Urinary bladder (tissue), 4 donors: ENCODE results near the gene SLC2A4RG. TPM values are rescaled to one million over a fixed set of nuclear protein-coding genes. Genes with fewer than 3 reads are reported as not detected.

Experiments
- DNase-seq: peaks from one replicate; pipeline ENCODE4 v3.0.0-alpha.2; 2015; ENCODE audit errors: extremely low spot score
- H3K27ac ChIP-seq: one replicate; pipeline ENCODE4 v1.5.1; 2013; ENCODE audit warnings: low read depth, mild to moderate bottlenecking, moderate library complexity
- H3K36me3 ChIP-seq: one replicate; pipeline ENCODE4 v1.6.1; 2013; ENCODE audit warnings: mild to moderate bottlenecking, moderate library complexity; ENCODE audit not compliant: insufficient read depth
- H3K4me1 ChIP-seq: one replicate; pipeline ENCODE4 v1.6.1; 2013; ENCODE audit warnings: mild to moderate bottlenecking, moderate library complexity; ENCODE audit not compliant: insufficient read depth
- H3K4me3 ChIP-seq: one replicate; pipeline ENCODE4 v1.5.1; 2013; ENCODE audit warnings: low read depth, low read length
- WGBS: extraction: QIAGEN DNeasy Blood & Tissue Kit; methylation state at CpG from one replicate; pipeline ENCODE4 v1.1.7; 2013; 5-methylcytosine and 5-hydroxymethylcytosine counted together
- polyA plus RNA-seq: library from polyadenylated mRNA; stranded (reverse); fragments of 200-250 nt; gene quantifications from one replicate; pipeline ENCODE4 v1.2.3, GENCODE V29; 2013
- total RNA-seq: library from RNA; depleted of rRNA; stranded (reverse); fragments of >200 nt; gene quantifications from one replicate; pipeline ENCODE4 v1.2.3, GENCODE V29; 2014
- donor health status: healthy with polysubstance abuse.
- donor health status: healthy.

The SLC2A4RG gene
- total and polyA plus RNA-seq, 2 donors = 8.6 to 106 TPM

DNA sequence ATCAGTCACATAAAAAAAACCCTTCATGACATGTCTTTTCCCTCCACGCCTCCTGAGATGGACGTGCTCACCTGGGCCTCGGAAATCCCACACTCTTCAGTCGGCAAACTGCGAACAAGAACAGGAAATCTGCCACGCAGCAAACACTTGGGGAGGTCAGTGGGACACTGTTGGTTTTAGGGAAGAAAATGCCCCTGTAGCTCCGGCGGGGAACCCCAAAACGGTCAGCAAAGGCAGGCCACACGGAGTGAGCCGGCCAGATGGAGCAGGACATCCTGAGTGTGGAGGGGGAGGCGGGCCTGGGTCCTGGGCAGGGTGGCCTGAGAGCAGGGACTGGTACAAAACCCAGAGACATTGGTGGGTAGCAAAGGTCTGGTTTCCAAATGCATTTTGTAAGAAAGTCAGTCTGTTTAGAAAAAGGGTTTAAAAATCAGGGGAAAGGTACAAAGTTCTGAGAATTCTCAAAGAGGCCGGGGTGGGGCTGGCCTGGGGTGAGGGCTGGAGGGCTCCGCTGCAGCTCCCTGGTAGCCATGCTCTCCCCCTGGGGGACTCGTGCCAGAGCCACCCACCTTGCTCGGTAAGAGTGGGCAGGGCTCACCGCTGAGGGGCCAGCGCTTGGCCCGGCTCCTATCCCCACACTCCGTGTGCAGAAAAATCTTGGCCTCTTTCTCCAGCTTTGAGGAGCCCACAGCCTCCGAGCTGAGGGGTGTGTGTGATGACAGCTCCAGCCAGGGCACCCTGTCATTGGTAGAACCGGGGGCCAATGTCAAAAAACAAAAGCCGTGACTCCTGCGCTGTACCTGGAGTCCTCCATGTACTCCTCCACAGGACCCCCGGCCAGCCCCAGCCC is 5.2 kb downstream of the SLC2A4RG start:
- DNase-seq = no peak
- WGBS = 77% methylated on average over 25 of the region's 25 CpGs
- Histone ChIP-seq H3K36me3 (no peaks in the 10 kb centered on the region), H3K4me3 (no peak overlapping the region), H3K4me1 (no peaks in the 10 kb centered on the region), H3K27ac (no peak overlapping the region)

DNA sequence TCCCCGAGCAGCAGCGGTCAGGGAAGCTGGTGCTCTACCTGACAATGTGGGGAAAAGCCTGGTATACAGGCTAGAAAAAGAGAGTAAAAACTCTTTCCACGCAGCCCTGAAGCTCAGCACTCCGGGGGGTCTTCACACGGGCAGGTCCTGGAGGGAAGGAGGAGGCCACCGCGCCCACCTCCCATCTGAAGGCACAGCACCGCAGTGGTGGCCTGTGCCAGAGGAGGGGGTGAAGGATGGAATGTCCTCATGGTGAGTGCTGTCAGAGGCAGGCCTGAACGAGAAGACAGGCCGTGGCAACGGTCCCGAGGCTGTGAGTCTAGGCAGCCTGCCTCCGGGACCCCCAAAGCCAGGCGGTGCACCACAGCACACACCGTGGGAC is 5.8 kb downstream of the SLC2A4RG start:
- Histone ChIP-seq H3K27ac (no peak overlapping the region), H3K36me3 (no peaks in the 10 kb centered on the region), H3K4me1 (no peaks in the 10 kb centered on the region), H3K4me3 (no peak overlapping the region)
- no peak for DNase-seq
- 78% methylated on average over 15 of the region's 15 CpGs for WGBS

DNA sequence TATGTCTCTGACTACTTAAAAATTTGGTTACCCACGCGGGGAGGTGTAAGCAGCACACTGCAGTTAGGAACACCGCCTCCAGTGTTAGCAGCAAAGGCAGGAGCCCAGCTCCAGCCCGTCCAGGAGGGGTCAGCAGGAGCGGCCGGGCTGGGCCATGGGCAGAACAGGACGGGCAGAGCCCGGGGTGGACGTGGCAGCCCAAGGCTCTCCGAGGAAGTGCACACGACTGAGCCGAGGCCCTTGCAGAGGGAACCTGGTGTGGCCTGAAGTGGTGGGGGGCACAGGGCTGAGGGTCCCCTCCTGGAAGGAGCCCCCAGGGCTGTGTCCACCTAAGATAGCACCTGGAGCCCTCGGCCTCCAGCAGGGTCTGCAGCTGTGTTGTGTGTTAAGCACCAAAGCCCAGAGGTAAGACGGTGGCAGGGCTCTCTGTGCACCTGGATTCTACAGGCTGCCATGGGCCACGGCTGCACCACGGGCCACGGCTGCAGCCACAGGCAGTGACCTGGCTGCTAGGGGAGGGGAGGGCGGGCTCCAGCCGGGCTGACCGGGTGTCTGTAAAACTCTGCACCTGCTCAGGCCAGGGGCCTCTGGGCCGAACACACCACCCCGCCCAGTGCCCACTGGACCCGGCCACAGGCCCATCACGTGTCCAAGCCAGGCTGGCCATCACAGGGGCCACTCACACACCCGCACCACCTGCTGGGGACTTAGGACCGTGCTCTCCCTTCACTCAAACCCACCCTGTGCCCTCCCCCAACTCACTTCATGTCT is 6.6 kb downstream of the SLC2A4RG start:
- no peak for DNase-seq
- Histone ChIP-seq H3K4me3 (no peak overlapping the region), H3K27ac (no peak overlapping the region), H3K4me1 (no peaks in the 10 kb centered on the region), H3K36me3 (no peaks in the 10 kb centered on the region)
- 89% methylated on average over 26 of the region's 26 CpGs for WGBS

DNA sequence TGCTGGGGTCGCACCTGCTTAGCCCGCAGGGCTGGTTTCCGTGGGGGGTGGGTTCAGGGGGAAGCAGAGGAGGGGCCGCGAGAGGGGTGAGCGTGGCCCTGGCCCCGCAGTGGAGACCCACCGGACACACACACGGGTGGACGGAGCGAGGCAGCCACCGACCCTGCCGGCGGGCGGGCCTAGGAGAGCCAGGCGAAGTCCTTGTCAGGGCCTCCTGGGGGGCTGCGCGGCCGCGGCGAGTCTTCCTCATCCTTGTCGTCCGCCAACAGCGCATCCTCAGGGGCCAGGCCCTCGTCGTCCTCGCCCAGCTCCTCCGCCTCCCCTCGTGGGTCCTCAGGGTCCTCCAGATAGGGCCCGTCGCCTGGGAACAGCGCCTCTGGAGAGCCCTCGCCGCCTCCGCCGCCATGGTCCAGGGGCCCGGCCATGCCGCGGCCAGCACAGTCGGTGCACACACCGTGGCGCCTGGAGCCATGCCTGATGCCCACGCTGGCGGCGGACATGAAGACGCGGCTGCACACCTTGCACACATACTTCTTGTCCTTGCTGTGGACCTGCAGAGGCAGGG is 7.3 kb downstream of the SLC2A4RG start:
- no peaks in the 10 kb centered on the region for H3K4me1 ChIP-seq
- no peaks in the 10 kb centered on the region for H3K36me3 ChIP-seq
- H3K4me3 ChIP-seq = no peak overlapping the region
- no peak for DNase-seq
- WGBS = 93% methylated on average over 47 of the region's 47 CpGs
- H3K27ac ChIP-seq = no peak overlapping the region

DNA sequence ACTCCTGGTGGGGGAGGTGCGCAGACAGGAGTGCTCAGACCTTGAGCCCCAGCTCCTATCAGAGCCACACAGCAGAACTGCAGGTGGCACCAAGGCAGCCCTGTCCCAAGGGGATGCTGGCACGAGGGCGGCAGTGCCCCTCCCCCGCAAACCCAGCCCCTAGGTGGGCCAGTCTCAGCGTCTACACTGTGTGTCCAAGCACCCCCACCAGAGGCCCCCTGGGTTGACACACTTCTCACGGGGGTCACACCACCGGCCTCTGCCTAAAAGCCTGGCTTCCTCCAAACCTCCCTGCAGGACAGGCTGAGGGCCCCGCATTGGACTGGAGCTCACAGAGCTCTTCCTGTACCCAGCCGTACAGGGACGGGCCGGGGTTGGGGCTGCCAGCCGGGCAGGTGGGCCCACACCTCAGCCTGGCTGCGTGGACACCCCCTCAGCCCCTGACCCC is 8.1 kb downstream of the SLC2A4RG start:
- 78% methylated on average over 13 of the region's 13 CpGs for WGBS
- Histone ChIP-seq H3K27ac (no peak overlapping the region), H3K4me1 (no peaks in the 10 kb centered on the region), H3K36me3 (no peaks in the 10 kb centered on the region), H3K4me3 (no peak overlapping the region)
- DNase-seq = no peak

DNA sequence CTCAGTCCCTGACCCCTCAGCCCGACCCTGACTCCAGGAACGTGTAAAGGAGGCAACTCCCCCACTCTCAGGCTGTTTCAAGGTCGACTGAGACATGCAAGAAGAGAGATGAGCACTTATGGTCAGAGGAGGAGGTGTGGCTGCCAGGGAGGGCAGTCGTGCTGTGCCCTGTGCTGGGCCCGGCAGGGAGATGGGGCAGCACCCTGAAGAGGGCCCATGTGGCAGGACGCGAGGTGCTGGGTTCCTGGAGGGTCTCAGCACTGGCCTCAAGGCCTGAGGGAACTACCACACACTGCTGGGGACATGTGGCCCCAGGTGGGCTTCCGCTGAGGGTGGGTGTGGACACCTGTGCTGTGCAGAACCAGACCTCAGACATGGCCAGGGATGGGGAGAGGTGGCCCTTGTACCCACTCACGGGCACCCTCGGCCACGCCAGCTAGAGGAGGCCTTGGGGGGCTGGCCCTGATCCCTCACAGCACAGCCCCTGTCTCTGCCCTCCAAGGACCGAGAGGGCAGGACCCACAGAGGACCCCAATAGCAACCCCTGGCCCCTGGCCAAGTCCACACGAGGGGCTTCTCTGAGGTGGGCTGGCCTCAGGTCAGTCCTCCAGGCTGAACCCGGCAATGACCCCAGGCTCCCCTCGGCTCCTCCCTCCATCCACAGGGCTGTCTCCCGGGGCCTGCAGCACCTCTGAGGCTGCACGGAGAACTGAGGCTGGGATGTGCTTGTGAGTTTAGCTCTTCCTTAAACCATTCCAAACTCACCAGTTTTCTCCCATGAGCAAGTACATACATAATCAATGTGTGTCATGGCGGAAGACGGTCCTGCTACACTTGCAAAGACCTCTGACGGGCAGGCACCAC is 8.7 kb downstream of the SLC2A4RG start:
- Histone ChIP-seq H3K36me3 (no peaks in the 10 kb centered on the region), H3K4me3 (no peak overlapping the region), H3K4me1 (no peaks in the 10 kb centered on the region), H3K27ac (no peak overlapping the region)
- 83% methylated on average over 20 of the region's 20 CpGs for WGBS
- DNase-seq = no peak

DNA sequence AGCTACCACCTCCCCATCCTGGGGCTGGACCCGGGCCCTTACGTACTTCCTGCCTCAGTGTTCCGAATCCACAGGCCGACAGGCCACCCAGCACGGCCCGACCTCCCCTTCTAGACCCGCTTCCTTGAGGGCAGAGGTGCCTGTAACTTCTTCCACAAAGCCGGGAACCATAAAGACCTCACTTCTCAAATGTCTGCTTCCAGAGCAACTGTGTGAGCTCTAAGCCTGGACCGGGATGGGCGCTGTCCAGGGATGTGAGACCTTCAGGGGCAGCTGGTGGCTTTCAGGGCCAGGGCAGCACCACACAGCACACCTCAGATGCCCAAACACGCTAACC is 9.3 kb downstream of the SLC2A4RG start:
- Histone ChIP-seq H3K4me3 (no peak overlapping the region), H3K4me1 (no peaks in the 10 kb centered on the region), H3K36me3 (no peaks in the 10 kb centered on the region), H3K27ac (no peak overlapping the region)
- DNase-seq = no peak
- 92% methylated on average over 11 of the region's 11 CpGs for WGBS

DNA sequence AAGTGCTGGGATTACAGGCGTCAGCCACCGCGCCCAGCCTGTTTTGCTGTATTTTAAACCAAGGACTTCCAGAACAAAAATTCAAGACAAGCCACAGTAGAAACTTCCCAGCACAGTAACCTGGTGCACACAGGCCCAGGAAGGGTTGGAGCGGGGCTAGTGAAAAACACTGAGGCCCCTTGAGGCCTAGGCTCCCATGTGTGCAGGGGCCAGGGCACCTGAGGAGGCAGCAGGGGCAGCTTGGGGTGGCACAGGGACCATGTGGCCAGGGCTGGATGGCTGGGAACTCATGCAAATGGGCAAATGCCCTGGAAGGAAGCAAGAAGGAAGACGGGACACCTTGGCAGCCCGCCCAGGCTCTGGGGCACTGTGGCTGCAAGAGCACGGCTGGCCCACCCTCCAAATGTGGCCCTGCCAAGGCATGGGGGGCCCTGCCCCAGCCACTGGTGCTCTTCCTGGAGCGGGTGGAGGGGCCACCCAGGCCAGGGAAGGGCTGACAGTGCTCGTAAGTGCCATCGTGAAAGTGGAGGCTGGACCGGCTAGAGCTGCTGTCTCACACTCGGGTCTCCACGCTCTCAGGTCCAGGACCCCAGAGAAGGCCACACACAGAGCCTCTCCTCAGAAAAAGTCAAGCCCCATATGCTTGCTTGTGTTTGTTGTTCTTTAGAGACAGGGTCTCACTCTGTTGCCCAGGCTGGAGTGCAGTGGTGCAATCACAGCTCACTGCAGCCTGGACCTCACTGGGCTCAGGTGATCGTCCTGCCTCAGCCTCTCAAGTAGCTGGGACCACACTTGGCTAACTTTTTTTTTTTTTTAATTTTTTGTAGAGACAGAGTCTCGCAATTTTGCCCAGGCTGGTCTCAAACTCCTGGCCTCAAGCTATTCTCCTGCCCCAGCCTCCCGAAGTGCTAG is 10.3 kb downstream of the SLC2A4RG start:
- Histone ChIP-seq H3K36me3 (no peaks in the 10 kb centered on the region), H3K4me3 (no peak overlapping the region), H3K4me1 (no peaks in the 10 kb centered on the region), H3K27ac (no peak overlapping the region)
- WGBS = 91% methylated on average over 16 of the region's 16 CpGs
- DNase-seq = no peak

DNA sequence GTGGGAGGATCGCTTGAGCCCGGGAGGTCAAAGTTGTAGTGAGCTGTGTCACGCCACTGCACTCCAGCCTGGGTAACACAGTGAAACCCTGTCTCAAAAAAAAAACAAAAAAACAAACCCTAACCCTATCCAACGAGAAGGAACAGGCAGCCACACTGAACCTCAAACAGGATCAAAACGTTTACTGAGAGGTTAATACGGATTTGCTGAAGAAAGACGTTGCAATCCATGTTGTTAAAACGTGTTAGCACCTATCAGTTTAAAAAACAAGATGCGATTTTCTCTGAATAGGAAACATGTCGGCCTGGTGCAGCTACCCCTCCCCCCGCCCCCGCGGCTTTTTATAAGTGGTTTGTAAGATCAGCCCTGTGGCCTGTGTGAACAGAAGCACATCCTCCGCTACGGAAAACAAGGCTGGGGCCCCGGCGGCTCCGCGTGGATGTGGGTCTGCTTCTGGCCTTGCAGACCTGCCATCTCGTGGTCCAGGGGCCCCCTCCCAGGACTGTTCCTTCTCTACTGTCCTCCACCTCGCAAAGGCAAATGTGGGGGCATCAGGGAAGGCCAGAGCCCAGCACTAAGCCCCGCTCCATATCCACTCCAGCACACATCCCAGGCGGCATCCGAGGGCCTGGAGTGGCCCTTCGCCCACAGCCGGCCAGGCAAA is 11.4 kb downstream of the SLC2A4RG start:
- no peak overlapping the region for H3K4me3 ChIP-seq
- no peak for DNase-seq
- H3K4me1 ChIP-seq = no peaks in the 10 kb centered on the region
- WGBS = 73% methylated on average over 26 of the region's 26 CpGs
- H3K27ac ChIP-seq = no peak overlapping the region
- H3K36me3 ChIP-seq = no peaks in the 10 kb centered on the region

DNA sequence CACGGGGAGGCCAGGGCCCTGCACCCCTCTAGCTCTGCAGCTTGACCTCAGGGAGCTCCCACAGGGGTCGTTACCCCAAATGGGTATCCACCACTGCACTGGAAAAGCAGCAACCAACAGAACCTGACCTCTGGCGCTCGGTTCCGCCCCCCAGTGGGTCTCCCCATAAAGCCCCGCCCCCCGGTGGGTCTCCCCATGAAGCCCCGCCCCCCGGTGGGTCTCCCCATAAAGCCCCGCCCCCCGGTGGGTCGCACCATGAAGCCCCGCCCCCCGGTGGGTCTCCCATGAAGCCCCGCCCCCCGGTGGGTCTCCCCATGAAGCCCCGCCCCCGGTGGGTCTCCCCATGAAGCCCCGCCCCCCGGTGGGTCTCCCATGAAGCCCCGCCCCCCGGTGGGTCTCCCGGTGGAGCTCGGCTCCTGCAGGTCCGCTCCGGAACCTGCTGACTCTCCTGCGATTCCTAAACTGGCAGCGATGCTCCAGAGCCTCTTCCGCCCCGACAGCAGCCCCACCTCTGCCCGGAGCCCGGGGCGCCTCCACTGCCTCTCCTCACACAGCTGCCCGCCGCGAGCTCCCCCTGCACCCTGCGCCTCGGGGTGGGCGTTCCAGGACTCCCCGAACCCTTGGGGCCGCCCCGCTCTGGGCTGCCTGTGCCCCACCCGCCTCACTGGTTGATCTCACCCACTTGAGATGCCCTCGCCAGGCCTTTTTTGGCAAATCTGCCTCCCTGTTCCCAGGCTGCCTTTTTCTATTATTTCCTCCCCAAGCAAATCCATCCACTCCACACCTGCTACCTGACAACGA is 12.1 kb downstream of the SLC2A4RG start:
- no peak for DNase-seq
- no peak overlapping the region for H3K27ac ChIP-seq
- H3K36me3 ChIP-seq = no peaks in the 10 kb centered on the region
- H3K4me1 ChIP-seq = no peaks in the 10 kb centered on the region
- WGBS = 80% methylated on average over 42 of the region's 45 CpGs
- H3K4me3 ChIP-seq = no peak overlapping the region

DNA sequence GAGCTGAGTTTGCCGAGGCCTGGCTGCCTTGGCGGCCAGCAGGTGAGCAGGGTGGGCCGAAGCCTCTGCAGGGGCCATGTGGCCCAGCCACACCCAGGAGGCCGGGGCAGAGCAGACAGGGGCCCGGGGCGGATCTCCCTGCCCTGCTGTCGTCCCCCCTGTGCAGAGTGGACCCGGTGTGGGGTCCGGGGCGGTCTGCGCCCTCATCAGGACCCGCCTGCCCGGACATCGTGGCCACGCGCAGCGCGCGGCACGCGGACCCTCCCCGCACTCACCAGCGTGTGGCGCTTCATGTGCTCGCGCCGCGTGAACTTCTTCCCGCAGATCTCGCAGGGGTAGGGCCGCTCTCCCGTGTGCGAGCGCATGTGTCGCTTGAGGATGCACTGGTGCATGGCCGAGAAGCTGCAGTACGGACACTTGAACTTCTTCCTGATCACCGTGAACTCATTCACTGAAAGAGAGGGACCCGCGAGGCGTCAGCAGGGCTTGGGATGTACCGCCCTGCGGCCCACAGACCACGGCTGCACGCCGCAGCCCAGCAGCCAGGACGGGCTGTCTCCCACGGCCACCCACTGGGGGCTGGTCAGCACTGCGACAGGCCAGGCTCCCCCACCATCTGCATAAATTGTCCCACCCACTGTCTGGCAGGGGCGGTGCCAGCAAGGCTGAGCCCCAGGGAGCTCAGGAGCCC is 13.0 kb downstream of the SLC2A4RG start:
- Histone ChIP-seq H3K27ac (no peak overlapping the region), H3K4me1 (no peaks in the 10 kb centered on the region), H3K36me3 (no peaks in the 10 kb centered on the region), H3K4me3 (no peak overlapping the region)
- no peak for DNase-seq
- 92% methylated on average over 50 of the region's 50 CpGs for WGBS
